ENCODE results near the gene NKD2.
"Not testable (repeated sequence)": the region's sequence is repeated elsewhere in the genome, so short reads cannot be mapped to it uniquely, and the experiment has no call there.

GRCh38 chr5:972575-972974 lies 36.0 kb upstream of the NKD2 start:
- TF ChIP-seq, protein P1, sequence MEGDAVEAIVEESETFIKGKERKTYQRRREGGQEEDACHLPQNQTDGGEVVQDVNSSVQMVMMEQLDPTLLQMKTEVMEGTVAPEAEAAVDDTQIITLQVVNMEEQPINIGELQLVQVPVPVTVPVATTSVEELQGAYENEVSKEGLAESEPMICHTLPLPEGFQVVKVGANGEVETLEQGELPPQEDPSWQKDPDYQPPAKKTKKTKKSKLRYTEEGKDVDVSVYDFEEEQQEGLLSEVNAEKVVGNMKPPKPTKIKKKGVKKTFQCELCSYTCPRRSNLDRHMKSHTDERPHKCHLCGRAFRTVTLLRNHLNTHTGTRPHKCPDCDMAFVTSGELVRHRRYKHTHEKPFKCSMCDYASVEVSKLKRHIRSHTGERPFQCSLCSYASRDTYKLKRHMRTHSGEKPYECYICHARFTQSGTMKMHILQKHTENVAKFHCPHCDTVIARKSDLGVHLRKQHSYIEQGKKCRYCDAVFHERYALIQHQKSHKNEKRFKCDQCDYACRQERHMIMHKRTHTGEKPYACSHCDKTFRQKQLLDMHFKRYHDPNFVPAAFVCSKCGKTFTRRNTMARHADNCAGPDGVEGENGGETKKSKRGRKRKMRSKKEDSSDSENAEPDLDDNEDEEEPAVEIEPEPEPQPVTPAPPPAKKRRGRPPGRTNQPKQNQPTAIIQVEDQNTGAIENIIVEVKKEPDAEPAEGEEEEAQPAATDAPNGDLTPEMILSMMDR (IDR thresholded peaks at IDR 0.05), result not testable (repeated sequence)
- TF ChIP-seq POLR2A (IDR thresholded peaks at IDR 0.05), result not testable (repeated sequence)
